NCI-H2171 (cell line): Measurements from ENCODE around the gene PRKCD.

Experiments used
- DNase-seq: peaks from one replicate; lab custom pipeline; 2025; lab: John Stamatoyannopoulos, UW

Gene PRKCD

DNA sequence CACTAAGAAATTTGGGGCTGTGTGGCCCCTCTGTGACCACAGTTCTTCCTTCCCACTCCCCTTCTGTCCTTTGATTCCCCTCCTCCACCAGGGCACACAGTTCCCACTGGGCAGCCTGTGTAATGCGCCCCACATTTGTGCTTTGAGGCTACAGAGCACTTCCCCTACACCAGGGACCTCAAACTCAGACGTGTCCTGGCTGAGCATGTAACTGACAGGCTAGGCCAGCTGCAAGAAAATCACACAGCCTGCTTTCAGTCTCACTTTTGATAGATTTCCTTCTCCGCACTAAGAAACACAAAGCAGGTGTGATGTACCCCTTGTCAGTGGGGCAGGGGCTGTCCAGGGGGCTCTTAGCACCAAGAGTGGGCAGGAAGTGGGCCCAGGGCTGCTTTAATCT lies 29.6 kb downstream of the PRKCD start:
- no peak for DNase-seq

DNA sequence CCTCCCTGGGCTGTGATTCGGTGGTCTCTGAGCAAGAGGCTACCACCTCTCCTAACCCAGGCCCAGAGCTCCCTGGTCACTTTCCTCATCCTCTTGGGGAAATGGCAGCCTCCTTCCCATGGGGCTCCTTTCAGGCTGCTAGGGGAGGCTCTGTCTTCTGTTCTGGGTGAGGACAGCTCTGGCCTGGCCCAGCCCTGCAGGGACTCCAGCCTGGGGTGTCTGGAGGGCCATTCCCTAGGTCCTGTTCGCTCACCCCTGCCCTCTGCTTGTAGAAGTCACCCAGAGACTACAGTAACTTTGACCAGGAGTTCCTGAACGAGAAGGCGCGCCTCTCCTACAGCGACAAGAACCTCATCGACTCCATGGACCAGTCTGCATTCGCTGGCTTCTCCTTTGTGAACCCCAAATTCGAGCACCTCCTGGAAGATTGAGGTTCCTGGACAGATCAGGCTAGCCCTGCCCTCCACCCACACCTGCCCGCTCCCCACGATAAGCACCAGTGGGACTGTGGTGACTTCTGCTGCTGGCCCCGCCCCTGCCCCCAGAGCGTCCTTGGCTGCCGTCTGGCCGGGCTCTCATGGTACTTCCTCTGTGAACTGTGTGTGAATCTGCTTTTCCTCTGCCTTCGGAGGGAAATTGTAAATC lies 30.9 kb downstream of the PRKCD start:
- no peak for DNase-seq

DNA sequence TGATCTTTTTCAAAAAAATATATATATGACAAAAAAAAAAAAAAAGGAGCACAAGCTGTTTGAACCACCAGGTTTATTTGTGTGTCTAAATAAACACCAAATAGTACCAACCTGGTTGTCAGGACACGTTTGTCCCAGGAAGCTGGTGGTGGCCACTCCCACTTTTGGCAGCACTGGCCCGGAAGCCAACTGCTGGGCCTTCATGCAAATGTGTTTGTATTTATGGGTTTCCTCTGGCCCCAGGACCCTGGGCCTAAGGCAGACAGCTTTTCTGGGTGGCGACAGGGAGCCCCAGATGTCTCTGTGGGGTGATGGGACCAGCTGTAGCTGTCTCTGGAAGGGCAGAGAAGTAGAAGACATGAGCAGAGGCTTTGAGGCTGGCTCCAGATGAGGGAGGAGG lies 31.6 kb downstream of the PRKCD start:
- DNase-seq, result no peak

DNA sequence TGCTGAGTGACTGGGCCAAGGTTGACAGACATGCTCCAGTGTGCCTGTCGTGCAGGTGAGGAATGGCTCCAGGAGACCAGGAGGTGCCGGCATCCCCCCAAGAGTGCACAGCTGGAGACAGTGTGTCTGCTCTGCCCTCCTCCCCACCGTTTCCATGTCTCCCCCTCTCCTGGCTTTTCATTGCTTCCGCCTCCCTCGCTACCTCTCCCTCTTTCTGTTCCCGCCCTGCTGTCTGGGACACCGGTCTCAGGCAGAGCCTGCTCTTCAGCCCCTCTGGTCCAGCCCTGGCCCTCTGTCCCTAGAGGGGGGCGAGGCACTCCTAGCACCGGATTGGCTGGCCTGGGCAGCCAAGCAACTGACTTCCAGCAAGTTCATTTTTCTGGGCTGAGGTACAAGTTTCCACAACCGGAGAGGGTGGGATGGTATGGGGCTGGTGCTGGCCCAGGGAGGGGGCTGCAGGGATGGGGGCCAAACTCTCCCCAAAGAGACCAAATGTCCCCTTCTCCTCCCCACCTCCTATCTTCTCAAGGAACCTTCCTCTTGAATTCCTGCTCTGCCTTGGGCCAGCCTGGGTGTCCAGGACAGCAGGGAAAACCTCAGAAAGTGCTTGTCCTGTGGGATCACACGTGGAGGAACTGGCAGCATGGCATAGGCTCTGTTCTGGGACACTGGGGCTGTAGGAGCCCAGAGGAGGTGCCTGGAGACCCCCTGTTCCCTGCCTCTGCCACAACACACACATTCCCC lies 32.6 kb downstream of the PRKCD start:
- DNase-seq, result no peak

DNA sequence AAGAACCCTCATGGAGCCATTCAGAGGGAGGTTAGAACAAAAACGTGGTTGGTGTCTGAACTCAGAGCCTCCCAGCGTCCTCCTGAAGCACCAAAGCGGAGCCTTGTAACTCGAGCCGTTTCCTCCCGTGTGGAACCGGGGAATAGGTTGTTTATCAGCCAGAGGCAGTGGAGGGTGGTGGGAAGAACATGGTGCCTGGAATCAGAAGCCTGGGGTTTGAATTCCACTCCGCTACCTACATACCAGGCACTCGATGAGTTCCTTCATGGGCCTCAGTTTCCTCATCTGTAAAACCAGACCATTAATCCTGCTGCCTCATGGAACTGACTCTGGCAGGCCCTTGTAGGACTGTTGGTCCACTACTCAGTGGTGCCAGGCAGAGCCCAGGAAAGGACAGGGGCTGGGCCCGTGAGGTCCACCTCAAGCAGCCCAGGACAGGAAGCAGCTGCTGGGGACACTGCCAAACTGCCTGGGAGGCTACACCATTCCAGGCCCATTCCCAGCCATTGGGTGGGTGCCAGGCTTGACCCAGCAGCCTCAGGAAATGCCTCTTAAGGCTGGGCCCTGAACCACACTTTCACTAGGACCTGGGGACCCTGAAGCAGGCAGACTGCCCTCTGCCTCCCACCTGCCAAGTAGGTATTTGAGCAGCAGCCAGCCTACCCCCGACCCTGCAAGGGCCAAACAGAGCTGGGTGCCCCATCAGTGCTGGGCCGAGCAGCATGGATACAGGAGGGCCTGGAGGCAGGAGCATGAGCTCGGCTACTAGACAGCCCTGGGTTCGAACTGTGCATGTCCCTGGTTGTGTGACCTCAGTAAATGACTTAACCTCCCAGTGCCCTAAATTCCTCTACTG lies 33.4 kb downstream of the PRKCD start:
- no peak for DNase-seq

DNA sequence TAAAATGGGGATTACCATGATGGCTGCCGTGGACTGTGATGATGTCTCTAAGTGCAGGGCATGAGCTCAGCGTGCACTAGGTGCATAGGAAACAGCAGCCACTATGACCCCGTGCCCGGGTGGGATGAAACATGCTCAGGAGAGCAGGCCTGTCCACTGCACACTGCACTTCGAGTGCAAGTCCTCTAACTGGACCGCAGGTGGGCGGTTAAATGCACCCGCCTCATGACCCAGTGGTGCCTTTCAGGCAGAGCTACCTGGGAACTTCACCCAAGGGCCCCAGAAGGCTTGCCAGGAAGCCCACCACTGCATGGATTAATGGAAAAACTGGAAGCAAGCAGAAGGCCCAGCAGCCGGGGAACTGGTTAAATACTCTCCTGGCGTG lies 34.0 kb downstream of the PRKCD start:
- no peak for DNase-seq

DNA sequence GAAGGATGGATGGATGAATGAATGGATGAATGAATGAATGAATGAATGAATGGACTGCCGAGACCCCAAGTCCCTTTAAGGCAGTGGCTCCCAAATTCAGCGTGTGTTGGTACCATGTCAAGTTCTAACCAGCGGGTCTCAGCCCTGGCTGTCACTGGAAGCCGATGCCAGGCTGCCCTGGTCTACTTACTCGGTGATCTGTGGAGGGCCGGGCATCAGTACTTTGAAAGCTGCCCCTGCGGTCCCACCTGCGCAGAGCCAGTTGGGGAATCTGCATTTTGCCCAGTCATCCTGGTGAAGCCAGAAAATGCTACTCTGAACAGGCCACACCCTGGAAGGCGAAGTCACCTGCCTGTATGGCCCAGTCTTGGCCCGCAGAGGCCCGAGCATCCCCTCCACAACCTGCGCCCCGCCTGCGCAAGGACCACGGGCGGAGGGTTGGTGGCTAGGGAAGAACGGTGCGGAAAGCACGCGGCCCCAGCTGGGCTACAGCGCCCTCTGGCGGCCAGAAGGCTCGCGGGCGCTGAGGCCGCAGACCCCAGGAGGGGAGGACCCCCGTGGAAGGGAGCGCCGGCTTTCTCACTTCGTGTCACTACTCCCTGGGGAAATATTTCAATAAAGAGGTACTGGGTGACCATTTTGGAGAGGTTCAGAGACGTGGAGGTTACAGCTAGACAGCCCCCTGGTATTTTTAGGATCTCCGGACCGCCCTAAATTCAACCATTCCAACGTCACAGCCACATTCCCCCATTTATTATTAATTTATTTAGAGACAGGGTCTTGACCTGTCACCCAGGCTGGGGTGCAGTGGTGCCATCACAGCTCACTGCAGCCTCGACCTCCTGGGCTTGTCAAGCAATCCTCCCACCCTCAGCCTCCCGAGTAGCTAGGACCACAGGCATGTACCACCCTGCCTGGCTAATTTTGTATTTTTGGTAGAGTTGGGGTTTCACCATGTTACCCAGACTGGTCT lies 34.9 kb downstream of the PRKCD start:
- no peak for DNase-seq

DNA sequence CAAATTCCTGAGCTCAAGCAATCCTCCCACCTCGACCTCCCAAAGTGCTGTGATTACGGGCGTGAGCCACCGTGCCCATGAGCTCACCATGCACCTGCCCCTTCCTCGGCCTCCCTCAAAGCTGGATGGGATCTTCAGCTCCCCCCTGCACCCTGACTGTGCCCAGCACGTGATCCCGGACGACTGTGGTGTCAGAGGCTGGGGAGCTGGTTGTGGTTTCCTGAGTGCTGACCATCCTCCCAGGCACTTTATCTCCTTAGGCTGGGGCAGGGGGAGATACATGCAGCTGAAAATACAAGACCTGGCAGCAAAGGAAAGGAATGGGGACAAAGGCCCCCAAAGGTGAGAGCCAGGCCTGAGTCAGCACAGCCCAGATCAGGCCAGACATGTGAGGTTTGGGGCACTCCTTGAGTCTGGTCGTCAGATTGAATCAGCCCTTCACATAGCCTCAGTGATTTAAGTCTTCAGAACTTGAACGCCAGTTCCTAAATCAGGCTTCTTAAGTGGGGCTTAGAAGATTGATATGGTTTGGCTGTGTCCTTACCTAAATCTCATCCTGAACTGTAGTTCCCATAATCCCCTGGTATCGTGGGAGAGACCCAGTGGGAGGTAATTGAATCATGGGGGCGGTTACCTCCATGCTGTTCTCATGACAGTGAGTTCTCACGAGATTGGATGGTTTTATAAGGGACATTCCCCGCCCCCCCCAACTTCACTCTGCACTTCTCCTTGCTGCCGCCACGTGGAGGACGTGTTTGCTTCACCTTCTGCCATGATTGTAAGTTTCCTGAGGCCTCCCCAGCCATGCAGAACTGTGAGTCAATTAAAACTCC lies 35.8 kb downstream of the PRKCD start:
- no peak for DNase-seq

DNA sequence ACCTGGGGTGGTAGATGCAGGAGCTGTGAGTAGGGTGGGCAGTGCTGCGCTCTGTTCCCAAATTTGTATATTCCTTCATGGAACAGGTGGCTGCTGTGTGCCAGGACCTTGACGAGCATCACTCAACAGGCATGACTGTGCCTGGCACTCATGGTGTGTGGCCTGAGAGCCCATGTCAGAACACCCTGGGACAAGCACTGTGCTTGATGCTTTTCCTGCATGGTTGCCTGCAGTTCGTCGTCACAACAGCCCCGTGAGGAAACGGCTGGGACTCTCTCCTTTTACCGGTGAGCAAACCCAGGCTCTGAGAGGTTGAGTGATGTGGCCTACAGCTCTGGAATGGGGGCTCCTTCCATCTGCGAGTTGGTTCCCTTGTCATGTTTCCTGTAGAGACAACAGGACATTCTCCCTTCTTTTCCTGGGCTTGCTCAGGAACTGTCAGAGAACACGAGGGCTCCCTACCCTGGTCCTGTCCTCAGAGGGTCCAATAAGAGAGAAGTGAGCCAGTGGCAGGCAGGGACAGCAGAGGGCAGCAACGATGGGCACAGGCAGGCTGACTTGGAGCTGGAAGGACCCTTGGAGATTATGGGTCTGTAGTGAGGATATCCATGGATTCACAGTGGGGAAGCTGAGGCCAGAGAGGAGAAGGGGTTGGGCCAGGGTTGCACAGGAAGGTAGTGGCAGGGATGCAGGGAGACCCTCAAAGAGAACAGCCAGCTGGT lies 37.4 kb downstream of the PRKCD start:
- no peak for DNase-seq

DNA sequence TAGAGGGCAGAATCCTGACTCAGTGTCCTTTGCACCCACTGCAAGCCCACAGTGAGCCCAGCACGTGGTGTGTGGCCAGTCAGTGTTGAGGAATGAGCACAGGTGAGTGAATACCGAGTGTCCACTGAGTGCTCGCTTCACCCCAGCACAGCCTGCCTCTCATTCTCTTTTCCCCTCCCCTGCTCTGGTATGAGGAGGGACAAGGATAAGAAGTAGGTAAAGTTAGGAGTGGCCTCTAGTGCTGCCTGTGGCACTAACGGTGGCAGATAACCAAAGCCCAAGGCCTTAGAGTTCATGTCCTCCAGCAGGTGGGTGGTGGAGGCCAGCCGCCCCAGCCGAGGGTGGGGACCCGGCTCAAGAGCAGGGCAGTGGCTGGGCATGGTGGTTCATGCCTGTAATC lies 38.0 kb downstream of the PRKCD start:
- DNase-seq, result no peak

DNA sequence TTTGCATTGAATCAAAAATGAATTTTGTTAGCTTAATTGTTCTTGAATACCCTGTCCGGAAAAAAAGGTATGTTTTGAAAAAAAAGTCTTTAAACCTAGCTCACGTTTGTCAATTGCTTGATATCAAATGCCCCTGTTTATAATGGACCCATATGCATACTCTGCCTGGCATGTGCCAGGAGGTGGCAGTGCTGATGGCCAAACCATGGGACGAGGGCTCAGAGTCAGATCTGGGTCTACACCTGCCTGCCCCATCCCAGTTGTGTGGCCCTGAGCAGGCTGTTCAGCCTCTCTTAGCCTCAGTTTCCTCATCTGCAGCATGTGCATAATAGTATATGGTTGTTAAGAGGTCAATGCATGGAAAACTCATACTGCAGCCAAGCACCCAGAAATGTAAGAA lies 38.8 kb downstream of the PRKCD start:
- DNase-seq, result no peak

DNA sequence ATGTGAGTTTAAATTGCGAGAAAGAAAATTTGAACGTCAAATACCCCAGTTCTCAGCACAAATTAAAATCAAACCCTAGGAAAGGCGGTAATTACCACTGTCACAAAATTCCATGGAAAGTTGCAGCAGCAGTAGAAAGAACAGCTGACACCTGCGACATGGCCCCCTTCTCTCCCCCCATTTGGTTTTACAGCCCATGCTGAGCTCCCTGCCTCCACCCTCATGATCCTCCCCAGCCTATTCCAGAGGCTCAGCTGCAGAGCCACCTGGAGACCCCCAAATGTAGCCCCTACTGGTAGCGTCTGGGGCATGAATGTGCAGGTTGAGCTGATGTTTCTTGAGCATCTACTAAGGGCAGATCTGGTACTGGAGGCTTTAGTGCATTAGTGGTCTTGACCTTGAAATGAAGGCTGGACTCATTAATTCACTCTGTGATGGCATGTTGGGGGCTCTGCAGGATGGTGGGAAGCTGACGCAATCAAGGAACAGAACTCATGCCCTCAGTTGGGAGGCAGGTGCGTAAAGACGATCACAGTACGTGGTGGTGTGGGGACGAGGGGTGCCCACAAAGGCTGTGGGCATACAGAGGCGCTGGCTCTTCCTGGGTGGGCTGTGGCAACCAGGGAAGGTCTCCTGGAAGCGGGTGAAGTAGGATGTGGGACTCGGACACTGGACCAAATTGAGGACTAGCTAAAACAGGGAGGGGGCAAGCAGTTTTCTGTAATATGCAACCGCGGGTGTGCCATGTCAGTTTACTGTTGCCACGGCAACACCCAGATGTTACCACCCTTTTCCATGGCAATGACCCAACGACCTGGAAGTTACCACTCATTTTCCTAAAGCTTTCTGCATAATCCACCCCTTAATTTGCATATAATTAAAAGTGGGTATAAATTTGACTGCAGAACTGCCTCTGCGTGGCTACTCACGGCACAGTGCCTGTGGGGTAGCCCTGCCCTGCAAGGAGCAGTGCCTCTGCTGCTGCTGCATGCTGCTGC lies 39.8 kb downstream of the PRKCD start:
- DNase-seq, result no peak

DNA sequence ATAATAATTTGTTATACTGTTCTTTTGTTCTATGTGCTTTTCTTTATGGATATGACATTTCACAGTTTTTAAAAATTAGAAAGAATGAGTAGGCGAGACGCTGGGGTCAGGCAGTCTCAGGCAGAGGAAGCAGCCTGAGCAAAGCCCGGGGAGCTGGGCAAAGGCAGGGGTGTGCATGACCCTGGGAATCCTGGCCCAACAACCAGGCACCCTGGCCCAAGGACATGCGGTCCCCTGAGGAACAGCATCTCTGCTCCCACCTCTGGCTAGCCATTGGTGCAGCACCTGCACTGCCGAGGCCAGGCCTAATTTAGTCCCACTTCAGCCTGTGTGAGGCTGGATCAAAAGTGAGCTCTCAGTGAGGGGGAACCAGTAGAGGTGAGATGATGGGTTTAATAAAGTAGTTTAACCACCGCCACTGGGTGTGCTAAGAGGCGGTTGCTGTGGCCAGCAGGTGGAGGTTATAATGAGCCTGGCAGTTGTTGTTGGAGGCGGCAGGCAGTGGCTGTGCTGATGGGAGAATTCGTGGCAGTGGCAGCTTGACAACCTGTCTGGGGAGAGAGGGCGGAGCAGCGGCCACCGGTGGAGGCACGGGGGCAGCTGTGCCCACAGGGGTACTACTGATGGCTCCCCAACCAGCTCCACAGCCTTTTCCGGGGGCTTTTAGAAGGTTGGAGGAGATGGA lies 41.5 kb downstream of the PRKCD start:
- no peak for DNase-seq

DNA sequence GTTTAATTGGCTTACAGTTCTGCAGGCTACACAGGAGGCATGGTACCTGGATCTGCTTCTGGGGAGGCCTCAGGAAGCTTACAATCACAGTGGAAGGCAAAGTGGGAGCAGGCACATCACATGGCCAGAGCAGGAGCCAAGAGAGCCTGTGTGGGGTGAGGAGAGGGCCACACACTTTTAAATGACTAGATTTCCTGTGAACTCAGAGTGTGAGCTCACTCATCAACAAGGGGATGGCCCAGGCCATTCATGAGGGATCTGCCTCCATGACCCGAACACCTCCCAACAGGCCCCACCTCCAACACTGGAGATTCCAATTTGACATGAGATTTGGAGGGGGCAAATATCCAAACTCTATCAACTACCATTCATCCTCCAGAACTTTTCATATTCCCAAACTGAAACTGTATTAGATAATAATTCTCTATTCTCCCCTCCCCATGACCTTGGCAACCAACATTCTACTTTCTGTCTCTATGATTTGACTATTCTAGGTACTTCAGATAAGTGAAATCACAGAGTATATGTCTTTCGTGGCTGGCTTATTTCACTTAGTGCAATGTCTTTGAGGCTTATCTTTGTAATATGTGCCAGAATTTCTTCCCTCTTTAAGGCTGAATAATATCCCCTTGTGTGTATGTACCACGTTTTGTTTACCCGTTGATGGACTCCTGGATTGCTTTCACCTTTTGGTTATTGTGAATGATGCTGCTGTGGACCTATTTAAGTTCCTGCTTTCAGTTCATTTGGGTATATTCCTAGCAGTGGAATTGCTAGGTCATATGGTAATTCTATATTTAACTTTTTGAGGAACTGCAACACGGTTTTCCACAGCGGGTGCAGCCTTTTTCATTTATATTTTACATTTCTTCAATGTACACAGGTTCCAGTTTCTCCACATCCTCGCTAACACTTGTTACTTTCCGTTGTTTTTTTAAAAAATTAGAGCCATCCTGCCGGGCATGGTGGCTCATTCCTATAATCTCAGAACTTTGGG lies 51.0 kb downstream of the PRKCD start:
- no peak for DNase-seq

DNA sequence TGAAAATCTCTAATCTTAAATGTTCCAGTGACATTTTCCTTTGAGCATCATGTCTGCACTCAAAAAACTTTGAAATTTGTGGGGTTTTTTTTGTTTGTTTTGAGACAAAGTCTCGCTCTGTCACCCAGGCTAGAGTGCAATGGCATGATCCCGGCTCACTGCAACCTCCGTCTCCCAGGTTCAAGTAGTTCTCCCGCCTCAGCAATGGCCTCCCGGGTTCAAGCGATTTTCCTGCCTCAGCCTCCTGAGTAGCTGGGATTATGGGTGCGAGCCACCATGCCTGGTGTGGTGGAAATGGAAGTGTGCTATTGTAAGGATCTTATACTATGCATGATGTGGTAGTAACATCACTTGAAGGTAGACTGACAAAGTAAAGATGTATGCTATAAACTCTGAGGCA lies 52.3 kb downstream of the PRKCD start:
- no peak for DNase-seq

DNA sequence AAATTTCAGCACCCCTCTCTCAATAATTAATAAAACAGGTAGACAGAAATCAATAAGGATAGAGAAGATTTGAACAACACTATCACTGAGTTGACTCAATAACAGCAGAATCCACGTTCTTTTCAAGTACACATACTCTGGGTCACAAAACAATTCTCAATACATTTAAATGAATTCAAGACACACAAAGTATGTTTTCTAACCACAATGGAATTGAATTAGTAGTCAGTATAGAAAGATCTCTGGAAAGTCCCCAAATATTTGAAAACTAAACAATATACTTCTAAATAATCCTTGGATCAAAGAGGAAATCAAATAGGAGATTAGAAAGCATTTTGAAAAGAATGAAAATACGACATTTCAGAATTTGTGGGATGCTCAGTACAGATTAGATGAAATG lies 54.8 kb downstream of the PRKCD start:
- no peak for DNase-seq

DNA sequence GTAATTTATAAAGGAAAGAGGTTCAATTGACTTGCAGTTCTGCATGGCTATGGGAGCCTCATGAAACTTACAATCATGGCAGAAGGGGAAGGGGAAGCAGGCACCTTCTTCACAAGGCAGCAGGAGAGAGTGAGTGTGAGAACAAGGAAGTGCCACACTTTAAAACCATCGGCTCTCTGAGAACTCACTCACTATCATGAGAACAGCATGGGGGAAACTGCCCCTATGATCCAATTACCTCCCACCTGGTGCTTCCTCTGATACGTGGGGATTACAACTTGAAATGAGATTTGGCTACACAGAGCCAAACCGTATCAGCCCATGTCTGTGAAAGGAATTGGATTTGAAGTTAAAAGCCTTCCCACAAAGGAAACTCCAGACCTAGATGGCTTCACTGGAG lies 55.7 kb downstream of the PRKCD start:
- no peak for DNase-seq
